T47D (cell line): Measurements from ENCODE around the gene NUP42.

ENCODE experiments used
- DNase-seq, 2 experiments: peaks; one replicate each; pipeline versions ENCODE4 v3.0.0 to v3.0.0-alpha.2; 2011 to 2012; ENCODE audit warnings: low read depth in 1 of 2, low spot score in 1 of 2
- JUND ChIP-seq: IDR thresholded peaks from 2 replicates; pipeline ENCODE4 v1.6.1; 2012; ENCODE audit warnings: low read depth
- in situ Hi-C: cut with HindIII; loops from 2 replicates; pipeline ENCODE4 v1.10.0; 2016; ENCODE audit warnings: low sequenced_read_pairs, low pct_unique_long_range_greater_than_20kb

The NUP42 gene

GRCh38 chr7:23226844-23227450, 45.1 kb downstream of the NUP42 start:
- DNase-seq, result no peak
- in situ Hi-C loops, result no loop called here
- no peak for TF ChIP-seq JUND

GRCh38 chr7:23228412-23228811, 46.6 kb downstream of the NUP42 start:
- no peak for DNase-seq

GRCh38 chr7:23230641-23231101, 48.8 kb downstream of the NUP42 start:
- in situ Hi-C loops, result no loop called here
- no peak for DNase-seq
- TF ChIP-seq JUND, result no peak

More at GRCh38 chr7:23228412-23228811, 46.6 kb downstream of the NUP42 start:
- in situ Hi-C loops, result no loop called here
- TF ChIP-seq JUND, result no peak

GRCh38 chr7:23232966-23233365, 51.1 kb downstream of the NUP42 start:
- in situ Hi-C loops, result no loop called here
- no peak for TF ChIP-seq JUND
- DNase-seq, result no peak

GRCh38 chr7:23234569-23235296, 52.9 kb downstream of the NUP42 start:
- in situ Hi-C loops, result no loop called here
- TF ChIP-seq JUND, result no peak
- no peak for DNase-seq

GRCh38 chr7:23235813-23236221, 54.0 kb downstream of the NUP42 start:
- no peak for TF ChIP-seq JUND
- in situ Hi-C loops, result no loop called here
- no peak for DNase-seq

GRCh38 chr7:23237000-23237399, 55.2 kb downstream of the NUP42 start:
- in situ Hi-C loops, result no loop called here
- TF ChIP-seq JUND, result no peak
- no peak for DNase-seq

GRCh38 chr7:23238983-23239652, 57.3 kb downstream of the NUP42 start:
- in situ Hi-C loops, result no loop called here
- no peak for TF ChIP-seq JUND
- no peak for DNase-seq

- no peak for DNase-seq
- no peak for TF ChIP-seq JUND
- in situ Hi-C loops, result no loop called here
Measured at GRCh38 chr7:23239698-23240097, 57.9 kb downstream of the NUP42 start.

GRCh38 chr7:23242321-23242720, 60.5 kb downstream of the NUP42 start:
- DNase-seq, result no peak
- in situ Hi-C loops, result no loop called here
- no peak for TF ChIP-seq JUND

- TF ChIP-seq JUND, result no peak
- in situ Hi-C loops, result no loop called here
- DNase-seq, result no peak
Measured at GRCh38 chr7:23242935-23243334, 61.1 kb downstream of the NUP42 start.

GRCh38 chr7:23246555-23246954, 64.7 kb downstream of the NUP42 start, which contains the start of gene GPNMB:
TSS of gene GPNMB (plus strand) at chr7:23246775. CDS start at chr7:23246858, 83 bp downstream.
- in situ Hi-C loops, result no loop called here
- DNase-seq, result peak; percentile 63 to 77

GRCh38 chr7:23247046-23247602, 65.3 kb downstream of the NUP42 start:
- DNase-seq, result no peak
- in situ Hi-C loops, result no loop called here
- no peak for TF ChIP-seq JUND

More at GRCh38 chr7:23246555-23246954, 64.7 kb downstream of the NUP42 start, which contains the start of gene GPNMB:
- no peak for TF ChIP-seq JUND
